Measurements from ENCODE around the gene CDPF1. TPM values are rescaled to one million over a fixed set of nuclear protein-coding genes. Genes with fewer than 3 reads are reported as not detected.

CDPF1 gene
- total and polyA plus RNA-seq, 12 donors: 6.3 to 12.7 (median 7.6) TPM

DNA sequence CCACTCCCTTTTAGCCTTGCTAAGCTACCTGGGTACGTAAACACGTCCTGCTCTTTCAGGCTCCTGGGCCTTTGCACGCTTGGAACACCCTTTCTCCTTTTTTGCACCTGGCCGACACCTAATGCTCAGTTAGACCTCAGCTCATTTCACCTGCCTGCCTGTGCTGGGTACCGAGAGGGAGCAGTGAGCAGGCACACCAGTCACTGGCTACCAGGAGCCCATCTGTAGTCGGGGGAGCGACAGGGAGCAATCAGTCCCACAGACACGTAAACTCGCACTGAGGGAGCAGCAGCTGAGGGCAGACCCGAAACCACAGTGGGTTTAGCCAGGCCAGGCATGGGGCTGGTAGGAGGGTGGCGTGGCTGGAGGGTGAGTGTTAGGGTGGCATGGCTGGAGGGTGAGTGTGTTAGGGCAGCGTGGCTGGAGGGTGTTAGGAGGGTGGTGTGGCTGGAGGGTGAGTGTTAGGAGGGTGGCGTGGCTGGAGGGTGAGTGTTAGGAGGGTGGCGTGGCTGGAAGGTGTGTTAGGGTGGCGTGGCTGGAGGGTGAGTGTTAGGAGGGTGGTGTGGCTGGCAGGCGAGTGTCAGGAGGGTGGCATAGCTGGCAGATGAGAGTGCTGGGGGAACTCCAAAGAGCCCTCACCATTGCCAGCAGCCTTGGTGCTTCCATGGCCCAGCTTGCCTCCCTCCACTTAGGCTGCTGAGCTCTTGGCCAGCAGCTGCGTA is 40.2 kb upstream of the CDPF1 start:
- H3K4me1 ChIP-seq: peaks cover 10 to 44% (median 31%) of the 10 kb centered on the region in 9 donors
- 81 to 82% methylated on average over 17 of the region's 17 CpGs for WGBS, 2 donors
- no peaks in the 10 kb centered on the region for H3K27me3 ChIP-seq
- DNase-seq (peak; percentile 49 to 66), ATAC-seq (peak; percentile 38 to 79 (median 60))
- TF ChIP-seq, protein P1, sequence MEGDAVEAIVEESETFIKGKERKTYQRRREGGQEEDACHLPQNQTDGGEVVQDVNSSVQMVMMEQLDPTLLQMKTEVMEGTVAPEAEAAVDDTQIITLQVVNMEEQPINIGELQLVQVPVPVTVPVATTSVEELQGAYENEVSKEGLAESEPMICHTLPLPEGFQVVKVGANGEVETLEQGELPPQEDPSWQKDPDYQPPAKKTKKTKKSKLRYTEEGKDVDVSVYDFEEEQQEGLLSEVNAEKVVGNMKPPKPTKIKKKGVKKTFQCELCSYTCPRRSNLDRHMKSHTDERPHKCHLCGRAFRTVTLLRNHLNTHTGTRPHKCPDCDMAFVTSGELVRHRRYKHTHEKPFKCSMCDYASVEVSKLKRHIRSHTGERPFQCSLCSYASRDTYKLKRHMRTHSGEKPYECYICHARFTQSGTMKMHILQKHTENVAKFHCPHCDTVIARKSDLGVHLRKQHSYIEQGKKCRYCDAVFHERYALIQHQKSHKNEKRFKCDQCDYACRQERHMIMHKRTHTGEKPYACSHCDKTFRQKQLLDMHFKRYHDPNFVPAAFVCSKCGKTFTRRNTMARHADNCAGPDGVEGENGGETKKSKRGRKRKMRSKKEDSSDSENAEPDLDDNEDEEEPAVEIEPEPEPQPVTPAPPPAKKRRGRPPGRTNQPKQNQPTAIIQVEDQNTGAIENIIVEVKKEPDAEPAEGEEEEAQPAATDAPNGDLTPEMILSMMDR (IDR thresholded peaks at IDR 0.05): no peak
- no peak overlapping the region for H3K4me3 ChIP-seq
- peaks cover 0 to 12% (median 0%) of the 10 kb centered on the region in 11 donors for H3K9me3 ChIP-seq
- intact Hi-C loops (cut with DNase I): loop anchor here in 1 of 10 donors (5.0 kb wide), 1 partner anchor 33 kb away; no protein-coding TSS in a partner anchor
- H3K27ac ChIP-seq: peak overlapping the region in 9 of 10 donors; percentile 19 to 89 (median 56)
- peaks cover 0 to 71% (median 29%) of the 10 kb centered on the region in 9 donors for H3K36me3 ChIP-seq

DNA sequence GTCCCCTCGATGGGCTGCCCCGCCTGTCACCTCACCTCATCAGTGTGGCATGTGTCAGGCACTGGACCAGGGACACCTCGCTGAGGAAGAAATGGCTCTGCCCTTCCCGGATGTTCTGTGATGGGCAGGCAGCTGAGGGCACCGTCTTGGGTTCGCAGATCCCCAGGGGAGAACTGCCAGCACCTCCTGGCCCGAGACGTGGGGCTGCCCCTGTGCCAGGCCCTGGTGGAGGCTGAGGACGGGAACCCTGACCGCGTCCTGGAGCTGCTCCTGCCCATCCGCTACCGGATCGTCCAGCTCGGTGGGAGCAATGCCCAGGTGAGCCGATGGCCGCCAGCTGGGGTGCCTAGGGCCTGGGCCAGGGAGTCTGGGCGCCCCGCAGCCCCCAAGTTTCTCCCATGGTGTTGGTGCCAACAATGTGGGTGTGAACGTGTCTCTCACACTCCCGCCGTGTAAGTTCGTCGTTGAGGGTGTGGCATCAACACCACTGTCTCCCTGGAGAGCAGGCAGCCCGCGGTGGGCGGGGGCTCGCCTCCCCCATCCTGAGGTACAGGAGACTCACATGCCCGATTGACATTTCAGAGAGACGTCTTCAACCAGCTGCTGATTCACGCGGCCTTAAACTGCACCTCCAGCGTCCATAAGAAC is 39.3 kb upstream of the CDPF1 start:
- TF ChIP-seq, protein P1 (IDR thresholded peaks at IDR 0.05): no peak
- DNase-seq (no peak), ATAC-seq (peak in 3 of 8 donors; percentile 5 to 20 (median 19))
- Histone ChIP-seq H3K27me3 (no peaks in the 10 kb centered on the region), H3K4me3 (no peak overlapping the region), H3K4me1 (peaks cover 10 to 43% (median 31%) of the 10 kb centered on the region in 9 donors), H3K9me3 (peaks cover 0 to 12% (median 0%) of the 10 kb centered on the region in 11 donors), H3K27ac (peak overlapping the region in 9 of 10 donors; percentile 50 to 90 (median 71)), H3K36me3 (peaks cover 0 to 80% (median 37%) of the 10 kb centered on the region in 9 donors)
- WGBS, 2 donors: 78 to 82% methylated on average over 33 of the region's 33 CpGs
- intact Hi-C loops (cut with DNase I): no loop called here

DNA sequence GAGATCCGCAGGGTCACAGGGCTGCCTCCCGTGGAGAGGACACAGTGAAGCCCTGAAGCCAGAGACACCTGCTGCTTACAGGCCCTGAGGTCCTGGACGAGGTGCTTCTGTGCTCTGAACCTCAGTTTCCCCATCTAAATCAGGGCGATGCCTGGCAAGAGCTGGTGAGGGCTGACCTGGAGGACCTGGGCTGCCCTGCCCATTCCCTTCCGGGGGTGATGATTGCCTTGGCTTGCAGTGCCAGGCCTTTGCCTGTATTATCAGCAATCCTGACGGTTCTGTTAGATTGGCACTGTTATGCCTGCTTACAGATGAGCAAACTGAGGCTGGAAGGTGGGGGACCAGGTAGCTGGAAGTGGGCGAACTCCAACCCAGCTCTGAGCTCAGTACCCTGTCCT is 38.8 kb upstream of the CDPF1 start:
- Histone ChIP-seq H3K4me1 (peaks cover 10 to 43% (median 31%) of the 10 kb centered on the region in 9 donors), H3K9me3 (peaks cover 0 to 12% (median 0%) of the 10 kb centered on the region in 11 donors), H3K27me3 (no peaks in the 10 kb centered on the region), H3K36me3 (peaks cover 0 to 85% (median 42%) of the 10 kb centered on the region in 9 donors), H3K4me3 (peak overlapping the region in 1 of 10 donors; percentile 42), H3K27ac (peak overlapping the region in 9 of 10 donors; percentile 26 to 90 (median 79))
- intact Hi-C loops (cut with DNase I): no loop called here
- TF ChIP-seq, protein P1 (IDR thresholded peaks at IDR 0.05): no peak
- no peak for ATAC-seq
- 85 to 87% methylated on average over 7 of the region's 7 CpGs for WGBS, 2 donors
- DNase-seq: no peak

Measured in heart right ventricle (tissue), 16 donors.